NB4 (cell line): ENCODE data around the gene TELO2.

Experiments
- DNase-seq: peaks from one replicate; pipeline ENCODE4 v3.0.0; 2010; ENCODE audit warnings: low read depth
- H3K4me3 ChIP-seq: one replicate; pipeline ENCODE4 v1.5.1; 2011; ENCODE audit warnings: mild to moderate bottlenecking, low read depth, low read length, moderate library complexity
- MYC ChIP-seq: IDR thresholded peaks from 2 replicates; pipeline ENCODE4 v1.6.1; 2011; ENCODE audit warnings: low read depth, low read length
- POLR2A ChIP-seq: IDR thresholded peaks from 2 replicates; pipeline ENCODE4 v1.6.1; 2011; ENCODE audit warnings: mild to moderate bottlenecking; ENCODE audit not compliant: insufficient read length; ENCODE audit errors: extremely low read depth
- TF ChIP-seq, protein P1 (sequence below): IDR thresholded peaks from one replicate; pipeline ENCODE4 v1.5.1; 2012; ENCODE audit warnings: low read depth, low read length
- TF ChIP-seq, protein P2 (sequence below): IDR thresholded peaks from 2 replicates; pipeline ENCODE4 v1.6.1; 2011; ENCODE audit warnings: low read depth, low read length

Gene TELO2

DNA sequence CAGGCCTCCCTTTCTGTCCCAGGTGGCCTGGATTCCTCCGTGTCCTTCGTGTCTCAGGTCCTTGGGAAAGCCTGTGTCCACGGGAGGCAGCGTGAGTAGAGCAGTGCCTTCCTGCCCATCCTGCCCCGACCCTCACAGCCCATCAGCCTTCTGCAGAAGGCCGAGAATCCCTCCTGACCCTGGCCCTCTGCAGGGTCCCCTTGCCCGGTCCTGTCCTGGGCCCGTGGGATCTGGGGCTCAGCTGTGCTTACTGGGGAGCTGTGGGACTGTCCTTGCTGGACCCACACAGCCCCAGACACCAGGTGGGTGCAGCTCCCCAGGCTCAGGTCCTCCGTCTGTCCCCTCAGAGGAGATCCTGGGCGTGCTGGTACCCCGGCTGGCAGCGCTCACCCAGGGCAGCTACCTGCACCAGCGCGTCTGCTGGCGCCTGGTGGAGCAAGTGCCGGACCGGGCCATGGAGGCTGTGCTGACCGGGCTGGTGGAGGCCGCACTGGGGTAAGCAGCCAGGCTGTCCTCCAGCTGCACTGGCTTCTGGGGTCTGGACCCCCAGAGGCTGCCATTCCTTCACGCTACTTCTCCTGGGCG is 3.9 kb downstream of the TELO2 start:
- TF ChIP-seq, protein P1, sequence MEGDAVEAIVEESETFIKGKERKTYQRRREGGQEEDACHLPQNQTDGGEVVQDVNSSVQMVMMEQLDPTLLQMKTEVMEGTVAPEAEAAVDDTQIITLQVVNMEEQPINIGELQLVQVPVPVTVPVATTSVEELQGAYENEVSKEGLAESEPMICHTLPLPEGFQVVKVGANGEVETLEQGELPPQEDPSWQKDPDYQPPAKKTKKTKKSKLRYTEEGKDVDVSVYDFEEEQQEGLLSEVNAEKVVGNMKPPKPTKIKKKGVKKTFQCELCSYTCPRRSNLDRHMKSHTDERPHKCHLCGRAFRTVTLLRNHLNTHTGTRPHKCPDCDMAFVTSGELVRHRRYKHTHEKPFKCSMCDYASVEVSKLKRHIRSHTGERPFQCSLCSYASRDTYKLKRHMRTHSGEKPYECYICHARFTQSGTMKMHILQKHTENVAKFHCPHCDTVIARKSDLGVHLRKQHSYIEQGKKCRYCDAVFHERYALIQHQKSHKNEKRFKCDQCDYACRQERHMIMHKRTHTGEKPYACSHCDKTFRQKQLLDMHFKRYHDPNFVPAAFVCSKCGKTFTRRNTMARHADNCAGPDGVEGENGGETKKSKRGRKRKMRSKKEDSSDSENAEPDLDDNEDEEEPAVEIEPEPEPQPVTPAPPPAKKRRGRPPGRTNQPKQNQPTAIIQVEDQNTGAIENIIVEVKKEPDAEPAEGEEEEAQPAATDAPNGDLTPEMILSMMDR: no peak
- TF ChIP-seq POLR2A (no peak), MYC (no peak)
- no peak for DNase-seq
- H3K4me3 ChIP-seq: no peak overlapping the region

DNA sequence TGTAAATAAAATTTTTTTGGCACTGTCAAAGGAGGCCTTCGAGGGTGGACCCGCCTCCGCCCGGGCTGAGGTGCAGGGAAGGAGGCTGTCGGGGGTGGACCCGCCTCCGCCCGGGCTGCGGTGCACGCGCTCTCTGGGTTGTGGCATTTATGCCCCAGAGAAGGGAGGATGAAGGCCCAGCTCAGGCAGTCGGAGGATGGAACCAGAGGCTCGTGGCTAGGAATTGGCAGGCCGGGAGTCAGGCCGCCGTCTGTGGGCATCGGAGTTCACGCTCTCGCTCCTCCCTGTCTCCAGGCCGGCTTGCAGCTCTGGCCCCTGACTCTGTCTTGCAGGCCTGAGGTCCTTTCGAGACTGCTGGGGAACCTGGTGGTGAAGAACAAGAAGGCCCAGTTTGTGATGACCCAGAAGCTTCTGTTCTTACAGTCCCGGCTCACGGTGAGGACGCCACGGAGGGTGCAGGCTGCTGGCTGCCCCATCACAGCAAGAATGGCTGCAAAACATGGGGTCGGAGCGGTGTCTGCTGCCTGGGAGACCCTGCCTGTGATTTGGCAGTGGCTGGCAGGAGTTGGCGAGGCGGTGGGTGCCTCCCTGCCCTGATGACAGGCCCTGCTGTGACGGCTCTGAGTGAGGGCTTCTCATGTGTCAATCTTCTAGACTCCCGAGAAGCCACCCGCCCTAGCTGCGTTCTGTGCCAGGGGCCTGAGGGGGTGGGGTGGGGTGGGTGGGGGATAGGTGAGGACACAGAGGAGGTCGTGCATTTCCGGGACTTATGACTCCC is 5.9 kb downstream of the TELO2 start:
- TF ChIP-seq, protein P1: no peak
- TF ChIP-seq, protein P2, sequence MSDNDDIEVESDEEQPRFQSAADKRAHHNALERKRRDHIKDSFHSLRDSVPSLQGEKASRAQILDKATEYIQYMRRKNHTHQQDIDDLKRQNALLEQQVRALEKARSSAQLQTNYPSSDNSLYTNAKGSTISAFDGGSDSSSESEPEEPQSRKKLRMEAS: no peak
- TF ChIP-seq MYC (no peak), POLR2A (no peak)
- H3K4me3 ChIP-seq: no peak overlapping the region
- DNase-seq: no peak

DNA sequence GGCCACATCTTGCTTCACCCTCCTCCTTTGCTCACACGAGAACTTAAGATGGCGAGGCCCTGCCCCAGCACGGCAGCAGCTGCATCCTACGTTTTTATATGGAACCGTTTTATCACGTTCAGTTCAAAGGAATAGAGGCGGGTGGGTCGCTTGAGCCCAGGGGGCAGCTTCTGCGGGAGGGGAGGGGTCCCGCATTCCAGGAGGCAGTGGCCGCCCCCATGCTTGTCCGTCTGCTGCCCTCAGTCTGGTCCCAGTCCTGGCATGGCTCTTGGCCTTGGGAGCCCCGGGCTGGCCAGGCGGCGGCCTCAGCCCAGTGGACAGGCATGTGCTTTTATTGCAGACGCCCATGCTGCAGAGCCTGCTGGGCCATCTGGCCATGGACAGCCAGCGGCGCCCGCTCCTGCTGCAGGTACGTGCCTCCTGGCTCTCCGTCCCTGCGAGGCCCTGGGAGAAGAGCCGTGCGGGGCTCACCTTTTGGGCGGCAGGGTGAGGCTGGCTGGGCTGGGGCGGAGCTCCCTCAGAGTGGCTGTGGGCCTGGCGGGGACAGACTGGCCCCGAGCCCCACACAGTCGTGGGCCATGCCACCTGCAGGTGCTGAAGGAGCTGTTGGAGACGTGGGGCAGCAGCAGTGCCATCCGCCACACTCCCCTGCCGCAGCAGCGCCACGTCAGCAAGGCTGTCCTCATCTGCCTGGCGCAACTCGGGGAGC is 6.8 kb downstream of the TELO2 start:
- DNase-seq: no peak
- TF ChIP-seq, protein P2: no peak
- no peak for TF ChIP-seq MYC
- TF ChIP-seq, protein P1: no peak
- no peak for TF ChIP-seq POLR2A
- H3K4me3 ChIP-seq: no peak overlapping the region

DNA sequence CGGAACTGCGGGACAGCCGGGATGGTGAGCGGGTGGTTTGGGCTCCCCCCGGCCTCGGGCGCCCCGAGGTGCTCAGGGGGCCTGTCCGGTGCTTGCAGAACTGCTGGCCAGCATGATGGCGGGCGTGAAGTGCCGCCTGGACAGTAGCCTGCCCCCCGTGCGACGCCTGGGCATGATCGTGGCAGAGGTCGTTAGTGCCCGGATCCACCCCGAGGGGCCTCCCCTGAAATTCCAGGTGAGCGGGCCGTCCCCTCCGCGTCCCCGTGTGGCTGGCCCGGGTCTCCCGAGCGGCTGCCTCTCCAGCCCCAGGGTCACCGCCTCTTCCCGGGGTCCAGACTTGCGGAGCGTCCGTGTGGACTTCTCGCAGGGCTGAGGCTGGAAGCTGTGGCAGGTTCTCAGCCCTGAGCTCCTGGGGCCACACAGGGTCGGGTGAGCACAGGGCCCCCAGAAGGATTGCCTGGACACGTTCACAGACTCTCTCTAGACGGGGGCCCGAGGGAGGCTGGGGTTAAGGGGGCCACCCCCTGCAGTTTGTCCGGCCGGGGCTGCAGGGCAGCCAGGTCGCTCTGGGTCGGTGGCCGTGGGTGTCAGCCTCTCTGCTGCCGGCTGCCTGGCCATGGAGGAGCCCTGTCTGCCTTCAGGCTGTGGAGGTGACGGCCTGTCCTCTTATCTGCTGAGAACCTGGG is 7.4 kb downstream of the TELO2 start:
- no peak for DNase-seq
- no peak overlapping the region for H3K4me3 ChIP-seq
- TF ChIP-seq MYC (no peak), POLR2A (no peak)
- TF ChIP-seq, protein P2: no peak
- TF ChIP-seq, protein P1: no peak

DNA sequence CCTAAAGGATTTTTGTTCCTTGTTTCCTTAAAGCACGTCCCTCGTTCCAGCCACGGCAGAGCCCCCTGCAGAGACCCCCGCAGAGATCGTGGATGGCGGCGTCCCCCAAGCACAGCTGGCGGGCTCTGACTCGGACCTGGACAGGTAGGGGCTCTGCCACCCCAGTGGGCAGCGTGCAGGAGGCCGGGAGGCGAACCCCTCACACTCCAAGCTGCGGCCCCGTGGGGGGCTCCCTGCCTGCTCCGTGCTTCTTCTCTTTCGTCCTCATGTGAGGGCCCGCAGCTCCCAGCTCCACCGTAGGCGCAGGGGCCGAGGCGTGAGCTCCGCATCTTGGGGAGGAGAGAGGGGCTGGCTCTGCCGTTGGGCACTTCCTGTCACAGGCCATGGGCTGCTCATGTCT is 8.5 kb downstream of the TELO2 start:
- no peak overlapping the region for H3K4me3 ChIP-seq
- DNase-seq: no peak
- TF ChIP-seq, protein P2: no peak
- TF ChIP-seq MYC (no peak), POLR2A (no peak)
- TF ChIP-seq, protein P1: no peak
